ENCODE data around the gene PAPOLG.
"Not testable (repeated sequence)": the region's sequence is repeated elsewhere in the genome, so short reads cannot be mapped to it uniquely, and the experiment has no call there.

PAPOLG gene

DNA sequence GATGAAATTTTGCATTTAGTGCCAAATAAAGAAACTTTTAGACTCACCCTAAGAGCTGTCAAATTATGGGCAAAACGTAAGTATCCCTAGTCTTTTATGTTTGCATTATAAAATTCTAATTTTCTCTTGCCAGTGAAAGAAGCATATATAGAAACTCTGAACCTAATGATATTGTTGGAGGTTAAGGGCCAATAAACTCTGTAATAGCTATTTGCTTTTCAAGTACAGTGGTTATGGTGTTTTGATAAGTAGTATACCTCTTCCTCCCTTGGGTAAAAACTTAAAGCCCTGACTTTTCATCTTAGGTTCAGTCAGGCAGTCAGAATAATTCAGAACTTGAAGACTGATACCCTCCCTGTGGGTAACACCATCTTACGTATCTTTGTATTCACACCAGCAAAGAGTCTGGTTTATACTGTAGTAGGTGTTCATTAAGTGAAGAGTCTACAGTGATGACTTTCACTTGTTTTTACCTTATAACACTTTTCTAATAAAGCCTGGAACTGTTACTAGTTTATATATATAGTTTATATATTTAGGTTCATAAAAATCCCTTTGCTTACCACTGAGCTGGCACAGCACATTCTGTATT lies 19.1 kb downstream of the PAPOLG start:
- no peak for DNase-seq

DNA sequence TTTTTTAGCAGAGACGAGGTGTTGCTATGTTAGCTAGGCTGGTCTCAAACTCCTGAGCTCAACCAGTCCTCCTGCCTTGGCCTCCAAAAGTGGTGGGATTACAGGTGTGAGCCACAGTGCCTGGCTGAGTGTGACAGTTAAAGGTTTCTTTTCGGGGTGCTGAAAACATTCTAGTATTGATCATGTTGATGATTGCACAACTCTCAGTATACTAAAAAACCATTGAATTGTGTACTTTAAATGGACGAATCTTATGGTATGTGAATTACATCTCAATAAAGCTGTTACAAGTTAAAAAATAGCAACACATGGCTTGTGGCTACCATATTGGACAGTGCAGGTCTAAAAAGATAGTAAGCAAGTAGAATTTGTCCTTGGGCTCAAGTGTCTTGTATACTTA lies 22.3 kb downstream of the PAPOLG start:
- no peak for DNase-seq

DNA sequence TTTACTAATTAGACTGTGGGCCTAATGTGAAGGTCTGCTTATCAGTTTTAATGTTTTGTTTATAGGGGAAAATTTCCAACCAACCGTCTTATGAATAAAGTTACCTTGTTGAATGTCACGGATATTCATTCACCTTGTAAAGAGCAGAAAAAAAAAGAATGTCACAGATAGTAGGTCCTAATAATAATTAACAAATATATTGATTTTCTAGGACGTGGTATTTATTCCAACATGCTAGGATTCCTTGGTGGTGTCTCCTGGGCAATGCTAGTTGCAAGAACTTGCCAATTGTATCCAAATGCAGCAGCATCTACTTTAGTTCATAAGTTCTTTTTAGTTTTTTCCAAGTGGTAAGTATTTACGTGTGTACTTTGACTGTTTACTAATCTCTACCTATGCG lies 23.4 kb downstream of the PAPOLG start:
- no peak for DNase-seq

DNA sequence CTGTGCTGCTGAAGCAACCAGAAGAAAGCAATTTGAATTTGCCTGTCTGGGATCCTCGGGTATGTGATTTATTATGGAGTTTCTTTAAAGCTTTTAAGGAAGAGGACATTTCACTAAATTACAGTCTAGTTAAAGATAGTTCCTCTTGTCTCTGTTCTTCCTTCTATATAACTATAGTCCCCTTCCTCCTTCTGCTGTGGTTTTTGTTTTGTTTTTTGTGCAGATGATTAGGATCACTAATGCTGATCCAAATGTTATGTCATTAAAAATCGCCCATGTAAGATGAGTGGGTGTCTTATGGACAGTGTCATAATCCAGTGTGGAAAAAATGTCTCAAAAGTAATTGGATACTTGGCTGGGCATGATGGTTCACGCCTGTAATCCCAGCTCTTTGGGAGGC lies 24.7 kb downstream of the PAPOLG start:
- no peak for DNase-seq

DNA sequence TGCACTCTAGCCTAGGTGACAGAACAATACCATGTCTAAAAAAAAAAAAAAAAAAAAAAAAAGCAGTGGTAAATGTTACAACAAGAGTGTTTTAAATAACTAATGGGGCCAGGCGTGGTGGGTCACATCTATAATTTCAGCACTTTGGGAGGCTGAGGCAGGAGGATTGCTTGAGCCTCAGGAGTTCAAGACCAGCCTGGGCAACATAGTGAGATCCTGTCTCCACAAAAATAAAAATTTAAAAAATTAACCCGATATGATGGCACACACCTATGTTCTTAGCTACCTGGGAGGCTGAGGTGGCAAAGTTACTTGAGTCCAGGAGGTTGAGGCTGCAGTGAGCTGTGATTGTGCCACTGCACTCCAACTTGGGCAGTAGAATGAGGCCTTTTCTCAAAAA lies 37.1 kb downstream of the PAPOLG start:
- no peak for DNase-seq

DNA sequence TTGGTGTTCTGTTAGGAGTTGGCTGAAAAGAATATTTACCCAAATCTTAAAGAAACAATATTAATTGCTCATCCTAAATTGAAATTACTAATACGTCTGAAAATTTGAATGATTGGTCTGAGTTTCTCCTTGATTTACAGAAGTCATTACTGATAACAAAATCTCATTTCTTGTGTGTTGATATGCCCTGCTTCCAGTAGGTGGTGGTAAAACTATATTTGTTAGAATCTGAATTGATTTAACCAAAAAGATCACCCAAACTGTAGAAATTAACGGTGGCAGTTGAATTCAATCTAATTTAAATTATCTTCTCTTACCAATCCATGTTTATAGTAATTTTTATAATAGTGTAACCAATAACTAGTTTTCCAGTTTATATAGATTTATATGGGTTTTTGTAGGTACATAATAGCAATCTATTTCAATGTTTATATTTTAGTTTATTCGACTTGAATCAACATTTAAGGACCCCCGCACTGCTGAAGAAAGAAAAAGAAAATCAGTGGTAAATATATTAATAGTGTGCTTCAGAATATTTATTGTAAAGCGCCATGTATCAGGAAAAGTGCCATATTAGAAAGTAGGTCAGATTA lies 38.3 kb downstream of the PAPOLG start:
- DNase-seq: peak; percentile 33

DNA sequence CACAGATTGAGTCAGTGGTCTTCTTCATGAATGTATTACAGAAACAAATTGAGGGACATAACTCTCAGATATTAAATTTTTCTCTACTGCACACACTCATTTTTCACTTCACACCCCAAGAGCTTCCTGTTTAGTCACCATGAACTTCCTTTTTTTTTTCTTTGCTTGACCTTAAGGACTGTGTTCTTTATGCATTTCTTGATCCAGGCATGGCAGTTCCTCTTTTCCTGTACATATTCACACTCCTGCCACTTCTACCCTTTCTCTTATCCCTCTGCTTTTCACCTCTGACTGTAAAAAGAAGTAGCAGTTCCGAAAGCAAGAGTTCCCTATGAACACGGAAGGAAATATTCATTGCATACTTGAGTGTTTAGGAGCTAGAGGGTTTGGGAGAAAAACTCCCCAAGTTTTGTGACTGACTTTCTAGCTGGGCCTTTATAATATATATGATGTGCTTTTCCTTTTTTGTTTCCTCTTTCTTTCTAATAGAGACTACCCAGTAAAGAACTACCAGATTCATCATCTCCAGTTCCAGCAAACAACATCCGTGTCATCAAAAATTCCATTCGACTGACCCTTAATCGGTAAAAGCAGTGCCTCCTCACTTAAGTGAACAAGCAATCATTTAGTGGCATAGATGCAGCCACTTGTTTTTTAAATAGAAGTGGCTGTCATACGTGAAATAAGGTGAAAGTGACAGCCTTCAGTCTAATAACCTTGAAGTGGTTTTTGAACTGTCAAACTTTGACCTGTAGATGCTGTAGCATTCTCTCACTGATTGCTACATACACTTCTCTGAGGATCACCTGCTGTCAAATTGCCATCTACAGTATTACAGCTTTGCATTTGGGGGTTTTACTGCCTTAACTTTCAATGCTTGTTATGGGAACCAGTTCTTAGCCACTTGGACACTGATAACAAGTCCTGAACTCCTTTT lies 40.8 kb downstream of the PAPOLG start:
- DNase-seq: no peak

DNA sequence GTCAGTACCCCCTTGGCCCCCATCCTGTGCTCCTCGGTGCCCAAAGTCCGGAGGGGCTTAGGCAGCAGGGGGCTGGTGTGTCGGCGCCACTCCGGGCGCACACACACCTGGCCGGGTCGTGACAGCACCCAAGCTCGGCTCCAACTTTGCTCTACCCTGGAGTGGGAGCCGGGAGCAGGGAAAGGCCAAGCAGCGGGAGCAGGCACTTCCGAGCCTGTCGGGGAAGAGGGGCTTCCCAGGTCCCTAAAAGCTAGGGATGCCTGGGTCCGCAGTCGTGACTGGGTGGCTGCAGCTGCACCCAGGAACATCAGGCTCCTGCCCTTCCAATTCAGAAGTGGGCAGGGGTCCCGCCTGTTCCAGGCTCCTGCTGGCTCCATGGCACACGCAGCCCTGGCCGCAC lies 48.4 kb downstream of the PAPOLG start:
- no peak for DNase-seq

DNA sequence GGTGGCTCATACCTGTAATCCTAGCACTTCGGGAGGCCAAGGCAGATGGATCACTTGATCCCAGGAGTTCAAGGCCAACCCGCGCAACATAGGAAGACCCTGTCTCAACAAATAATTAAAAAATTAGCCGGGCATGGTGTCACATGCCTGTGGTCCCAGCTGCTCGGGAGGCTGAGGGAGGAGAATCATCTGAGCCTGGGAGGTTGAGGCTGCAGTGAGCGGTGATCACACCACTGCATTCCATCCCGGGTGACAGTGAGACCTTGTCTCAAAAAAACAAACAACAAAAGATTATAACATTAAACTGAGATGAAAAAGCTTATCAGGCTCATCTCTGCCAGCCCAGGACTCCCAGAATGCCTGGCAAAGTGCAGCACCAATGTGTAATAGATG lies 50.5 kb downstream of the PAPOLG start:
- no peak for DNase-seq

DNA sequence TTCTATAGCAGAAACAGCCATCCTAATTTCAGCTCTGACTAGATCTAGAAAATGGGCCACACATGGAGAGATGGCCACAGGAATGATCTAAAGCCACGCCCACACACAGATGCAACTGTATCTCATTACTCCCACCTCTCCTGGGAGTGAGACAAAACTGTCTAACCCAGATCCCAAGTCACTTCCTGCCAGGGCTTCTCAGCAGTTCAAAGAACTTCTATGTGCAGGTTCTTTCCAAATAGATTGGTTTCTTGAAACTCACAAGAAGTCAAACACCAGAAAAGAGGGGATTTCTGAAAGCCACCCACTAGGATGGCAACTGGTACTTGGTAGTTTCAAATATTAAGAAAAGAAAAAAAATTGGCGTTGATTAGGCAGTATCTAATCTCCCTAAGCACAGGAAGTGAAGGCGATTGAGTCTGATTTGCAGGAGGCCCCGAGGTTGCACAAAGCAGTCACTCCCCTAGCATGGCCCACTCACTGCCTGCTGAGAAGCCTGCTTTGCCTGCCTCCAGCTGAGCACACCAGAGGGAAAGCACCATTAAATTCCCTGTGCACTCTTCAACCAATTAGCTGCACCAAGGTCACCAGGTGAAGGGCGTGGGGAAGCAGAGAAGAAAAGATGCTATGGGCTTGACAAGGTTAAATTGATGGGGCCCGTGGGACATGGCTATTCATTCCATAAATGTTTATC lies 51.1 kb downstream of the PAPOLG start:
- DNase-seq: no peak

DNA sequence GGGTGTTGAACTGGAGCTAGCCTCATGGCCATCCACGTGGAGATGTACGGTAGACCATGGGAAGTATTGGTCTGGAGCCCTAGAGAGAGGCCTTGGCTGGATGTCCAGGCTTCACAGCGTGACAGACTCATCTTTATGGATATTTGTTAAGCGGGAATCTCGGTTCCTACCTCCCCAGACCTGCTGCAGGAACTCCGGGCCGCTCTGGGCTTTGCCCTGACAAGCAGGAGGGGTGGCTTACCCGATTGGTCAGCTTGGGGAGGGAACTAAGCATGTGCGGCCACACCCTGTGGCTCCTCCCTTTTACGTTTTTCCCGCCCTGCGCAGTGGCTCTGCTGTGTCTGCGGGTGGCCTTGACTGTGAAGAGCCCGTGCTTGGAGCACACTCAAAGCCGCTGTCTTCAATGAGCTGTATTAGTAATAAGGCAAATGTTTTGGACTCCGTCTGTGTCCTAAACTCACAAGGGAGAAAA lies 52.3 kb downstream of the PAPOLG start:
- no peak for DNase-seq

DNA sequence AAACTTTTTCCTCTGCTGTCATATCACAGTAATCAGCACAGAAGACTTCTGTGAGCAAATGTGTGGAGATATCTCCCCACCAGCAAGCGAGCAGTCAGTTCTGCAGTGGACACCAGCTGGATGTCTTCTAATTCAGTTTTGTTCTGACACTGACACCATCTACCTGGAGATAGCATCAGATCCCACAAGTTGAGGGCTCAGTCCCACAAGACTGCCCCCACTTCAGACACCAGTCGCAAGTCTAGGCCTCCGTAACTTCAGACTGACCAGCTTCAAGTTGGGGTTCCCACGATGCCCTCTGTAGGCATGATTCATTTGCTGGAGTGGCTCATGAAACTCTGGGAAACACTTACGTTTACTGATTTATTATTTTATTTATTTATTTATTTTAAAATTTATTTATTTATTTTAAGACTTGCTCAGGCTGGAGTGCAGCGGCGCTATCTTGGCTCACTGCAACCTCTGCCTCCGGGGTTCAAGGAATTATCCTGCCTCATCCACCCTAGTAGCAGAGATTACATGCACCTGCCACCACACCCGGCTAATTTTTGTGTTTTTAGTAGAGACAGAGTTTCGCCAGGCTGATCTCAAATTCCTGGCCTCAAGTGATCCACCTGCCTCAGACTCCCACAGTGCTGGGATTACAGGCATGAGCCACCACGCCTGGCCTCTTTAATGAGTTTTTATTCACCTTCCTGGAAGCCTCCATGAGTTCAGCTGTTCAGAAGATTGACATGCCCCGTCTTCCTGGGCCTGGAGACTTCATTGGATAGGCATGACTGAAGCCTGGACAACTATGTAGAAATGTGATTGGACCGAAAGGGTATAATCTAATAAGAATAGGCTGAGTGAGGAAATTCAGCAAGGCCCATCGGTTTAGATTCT lies 55.7 kb downstream of the PAPOLG start:
- DNase-seq: no peak

DNA sequence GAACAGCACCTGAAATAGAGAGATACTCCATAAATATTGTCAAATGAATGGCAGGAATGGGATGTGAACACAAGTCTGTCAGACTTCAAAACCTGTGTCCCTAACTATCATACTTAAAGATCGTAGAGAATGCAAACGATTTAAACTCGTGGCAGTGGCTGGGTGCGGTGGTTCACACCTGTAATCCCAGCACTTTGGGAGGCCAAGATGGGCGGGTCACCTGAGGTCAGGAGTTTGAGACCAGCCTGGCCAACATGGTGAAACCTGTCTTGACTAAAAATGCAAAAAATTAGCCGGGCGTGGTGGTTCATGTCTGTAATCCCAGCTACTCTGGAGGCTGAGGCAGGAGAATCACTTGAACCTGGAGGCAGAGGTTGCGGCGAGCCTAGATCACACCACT lies 61.1 kb downstream of the PAPOLG start:
- DNase-seq: not testable (repeated sequence)

DNA sequence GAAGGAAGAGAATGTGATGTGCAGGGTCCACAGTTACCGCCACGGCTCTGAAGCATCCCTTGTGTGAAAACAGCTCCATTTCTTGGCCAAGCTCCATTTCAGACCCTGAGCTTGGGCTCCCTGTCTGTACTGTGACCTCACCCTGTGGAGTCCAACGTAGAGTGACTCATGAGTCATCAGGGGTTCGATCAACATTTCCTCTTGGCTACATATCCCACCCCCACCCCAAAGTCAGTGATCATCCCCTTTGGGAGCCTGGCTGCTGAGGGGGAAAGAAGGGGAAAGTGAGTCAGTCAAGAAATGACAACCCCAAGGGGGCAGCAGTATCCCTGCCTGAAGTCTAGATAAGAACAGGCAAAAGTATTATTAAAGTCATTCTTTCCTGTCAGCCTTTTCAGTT lies 62.2 kb downstream of the PAPOLG start:
- DNase-seq: no peak

DNA sequence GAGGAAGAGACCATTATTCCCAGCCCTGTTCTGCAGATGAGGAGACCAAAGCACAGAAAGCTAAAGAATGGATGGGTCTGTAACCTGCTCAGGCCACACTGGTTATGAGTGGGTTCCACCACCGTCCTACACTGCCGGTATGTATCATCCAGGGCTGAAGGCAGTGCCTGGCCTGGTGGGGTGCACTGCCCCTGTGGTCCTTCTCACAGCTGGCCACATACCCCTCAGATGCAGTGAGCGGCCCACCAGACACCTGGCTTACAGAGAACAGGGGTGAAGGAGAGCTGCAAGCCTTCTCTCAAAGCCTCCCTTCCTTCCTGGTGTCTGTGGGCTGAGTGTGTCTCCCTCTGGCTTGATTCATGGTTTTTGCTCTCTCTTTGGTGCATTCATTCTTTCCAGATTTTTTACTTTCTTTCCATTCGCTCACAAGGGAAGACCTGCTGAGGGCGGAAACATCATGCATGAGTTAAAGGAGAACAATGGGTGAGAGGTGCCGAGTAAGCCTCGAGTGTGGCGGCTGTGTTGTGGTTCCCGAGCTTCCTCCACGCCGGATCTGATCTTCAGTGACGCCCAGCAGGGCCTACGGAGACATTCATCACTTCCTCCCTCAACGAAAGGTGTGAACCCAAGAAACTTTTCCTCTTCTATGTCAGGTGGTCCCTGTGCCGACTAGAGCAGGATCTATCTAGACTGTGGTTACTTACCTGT lies 63.2 kb downstream of the PAPOLG start:
- no peak for DNase-seq

DNA sequence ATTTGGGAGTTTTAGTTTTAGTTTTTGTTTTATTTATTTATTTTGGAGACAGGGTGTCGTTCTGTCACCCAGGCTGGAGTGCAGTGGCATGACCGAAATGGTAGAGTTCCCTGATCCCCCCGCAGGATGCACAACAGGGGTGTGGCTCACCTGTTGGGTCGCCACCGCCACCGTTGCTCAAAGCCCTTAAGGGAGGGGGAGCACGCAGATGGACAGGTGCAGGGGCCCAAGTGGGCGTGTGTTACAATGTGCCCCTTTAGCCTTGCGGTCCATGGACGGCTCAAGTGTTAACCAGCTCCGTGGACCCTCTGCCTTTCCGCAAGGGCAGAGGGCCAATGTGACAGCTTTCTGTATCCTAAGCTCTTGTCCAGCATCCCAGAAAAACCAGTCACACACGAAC lies 63.9 kb downstream of the PAPOLG start:
- no peak for DNase-seq

DNA sequence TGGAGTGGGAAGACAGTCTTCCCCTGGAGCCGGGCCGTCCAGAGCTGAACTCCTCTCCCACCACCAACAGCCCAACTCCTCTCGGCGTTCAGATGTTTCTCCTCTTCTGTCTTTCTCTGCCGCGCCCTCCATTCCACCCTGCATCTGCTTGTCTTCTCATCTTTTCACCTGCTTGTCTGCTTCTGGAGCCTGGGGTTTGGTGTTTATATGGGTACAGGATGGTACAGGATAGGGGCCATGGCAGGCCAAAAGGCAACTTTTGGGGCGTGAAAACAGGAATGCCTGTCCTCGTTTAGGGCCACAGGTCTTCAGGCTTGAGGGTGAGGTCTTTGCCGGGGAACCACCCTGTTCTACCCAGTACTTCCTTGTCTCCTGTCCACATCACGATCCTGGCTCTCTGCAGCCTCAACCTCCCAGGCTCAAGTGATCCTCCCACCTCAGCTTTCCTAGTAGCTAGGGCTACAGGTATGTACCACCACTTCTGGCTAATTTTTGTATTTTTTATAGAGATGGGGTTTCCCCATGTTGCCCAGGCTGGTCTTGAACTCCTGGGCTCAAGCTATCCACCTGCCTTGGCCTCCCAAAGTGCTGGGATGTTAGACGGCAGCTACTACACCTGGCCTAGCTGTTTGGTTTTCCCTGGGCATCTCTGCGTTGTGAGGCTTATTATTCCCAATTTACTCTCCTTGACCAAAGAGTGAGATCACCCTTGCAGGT lies 64.5 kb downstream of the PAPOLG start:
- no peak for DNase-seq

DNA sequence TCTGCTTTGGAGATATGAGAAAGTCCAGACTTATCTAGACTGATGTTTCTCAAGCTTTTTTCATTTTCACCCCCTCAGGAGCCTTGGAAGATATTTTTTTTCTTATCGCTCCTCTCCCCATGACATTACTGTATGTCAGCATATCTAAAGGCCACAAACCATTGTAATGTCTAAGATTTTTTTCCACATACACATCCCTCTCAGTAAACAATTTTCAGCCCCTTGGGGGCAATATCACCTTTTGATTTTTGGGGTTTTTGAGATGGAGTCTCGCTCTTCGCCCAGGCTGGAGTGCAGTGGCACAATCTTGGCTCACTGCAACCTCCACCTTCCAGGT lies 65.0 kb downstream of the PAPOLG start:
- DNase-seq: no peak

DNA sequence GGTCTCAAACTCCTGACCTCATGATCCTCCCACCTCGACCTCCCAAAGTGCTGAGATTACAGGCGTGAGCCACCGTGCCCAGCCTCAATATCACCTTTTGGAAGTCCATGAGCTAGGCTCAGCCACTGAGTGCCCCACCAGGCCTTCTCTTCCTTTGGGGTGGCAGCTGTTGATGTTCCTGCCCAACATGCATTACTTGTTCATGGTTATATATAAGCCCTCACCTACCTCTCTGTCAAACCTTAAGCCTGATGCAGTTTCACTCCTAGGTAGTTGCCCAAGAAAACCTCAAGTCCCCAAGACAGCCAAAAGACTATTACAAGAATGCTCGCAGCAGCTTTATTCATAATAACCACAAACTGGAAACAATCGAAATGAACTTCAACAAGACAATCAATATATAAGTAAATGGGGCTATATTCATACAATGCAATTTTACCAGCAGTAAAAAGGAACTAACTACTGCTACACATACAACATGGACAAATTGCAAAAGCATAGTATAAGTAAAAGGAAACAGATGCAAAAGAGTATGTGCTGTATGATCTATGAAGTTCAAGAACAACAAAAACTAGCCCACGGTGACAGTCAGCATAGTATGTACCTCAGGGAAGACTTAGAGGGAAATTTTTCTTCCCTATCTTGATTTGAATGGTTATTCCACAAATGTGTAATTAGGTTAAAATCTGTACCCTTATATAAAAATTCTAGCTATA lies 65.7 kb downstream of the PAPOLG start:
- DNase-seq: no peak

DNA sequence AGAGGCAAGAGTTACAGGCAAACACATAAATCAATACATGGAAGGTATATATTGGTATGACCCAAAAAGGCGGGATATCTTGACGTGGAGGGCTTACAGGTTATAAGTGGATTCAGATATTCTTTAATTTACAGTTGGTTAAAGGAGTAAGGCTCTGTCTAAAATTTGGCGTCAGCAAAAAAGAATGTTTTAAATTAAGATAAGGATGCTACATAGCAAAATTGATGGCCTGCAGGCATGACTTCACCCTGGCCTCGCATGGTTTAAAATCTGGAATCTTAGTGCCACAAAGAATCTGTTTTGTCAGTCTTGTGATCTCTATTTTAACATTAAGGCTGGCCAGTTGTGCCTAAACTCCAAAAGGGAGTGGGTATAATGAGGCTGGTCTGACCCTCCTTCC lies 66.9 kb downstream of the PAPOLG start:
- no peak for DNase-seq
